GM12892 (cell line): Measurements from ENCODE around the gene MAP4K1.

ENCODE experiments used
- POLR2A ChIP-seq: IDR thresholded peaks from 2 replicates; pipeline ENCODE4 v1.6.1; 2011; ENCODE audit warnings: low read depth, low read length, control low read depth
- POLR2AphosphoS5 ChIP-seq: IDR thresholded peaks from 2 replicates; pipeline ENCODE4 v1.6.1; 2011; ENCODE audit warnings: low read depth, low read length, control low read depth

DNA sequence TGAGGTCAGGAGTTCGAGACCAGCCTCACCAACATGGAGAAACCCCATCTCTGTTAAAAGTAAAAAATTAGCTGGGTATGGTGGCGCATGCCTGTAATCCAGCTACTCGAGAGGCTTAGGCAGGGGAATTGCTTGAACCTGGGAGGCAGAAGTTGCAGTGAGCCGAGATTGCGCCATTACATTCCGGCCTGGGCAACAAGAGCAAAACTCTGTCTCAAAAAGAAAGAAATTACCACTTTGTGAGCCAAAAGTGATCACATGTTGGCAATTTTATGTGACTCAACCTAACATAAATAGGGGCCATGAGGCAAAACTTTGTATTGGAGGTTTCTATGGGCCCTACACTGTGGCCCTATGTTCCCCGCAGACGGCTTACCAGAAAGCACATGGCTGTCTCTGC is 72.2 kb downstream of the MAP4K1 start:
- TF ChIP-seq POLR2A (no peak), POLR2AphosphoS5 (no peak)
